Measurements from ENCODE around the gene NPM3. TPM values are rescaled to one million over a fixed set of nuclear protein-coding genes. Genes with fewer than 3 reads are reported as not detected.

NPM3 gene
- total RNA-seq (2021) = 223 to 260 TPM (median 229 TPM) in 3 replicates
- Bru-seq, nascent RNA = percentile 88 among the genes with signal in this experiment
- long read RNA-seq, experiment 1, partial matches to known transcripts = 2 of 8 reads
- long read RNA-seq, experiment 1, other reads (novel, unspliced or antisense) = 2 of 8 reads
- long read RNA-seq, experiment 2, transcript NPM3-204 (5 exons, 755 nt) = minor isoform, 11 of 307 reads
- long read RNA-seq, experiment 2, transcript NPM3-201 (6 exons, 877 nt) = major isoform, 234 of 307 reads
- long read RNA-seq, experiment 2, partial matches to known transcripts = 46 of 307 reads
- long read RNA-seq, experiment 2, other reads (novel, unspliced or antisense) = 16 of 307 reads
- long read RNA-seq, experiment 3, transcript NPM3-201 (6 exons, 877 nt) = major isoform, 187 of 211 reads
- long read RNA-seq, experiment 3, partial matches to known transcripts = 15 of 211 reads
- long read RNA-seq, experiment 3, other reads (novel, unspliced or antisense) = 8 of 211 reads

GRCh38 chr10:101782811-101783735 lies at the start of gene NPM3:
TSS of gene NPM3 (minus strand) at chr10:101783446. CDS start at chr10:101783390, 56 bp downstream.
- ChIA-PET POLR2A (interaction anchor here (0.9 to 3.0 kb wide), 4 partner anchors 10 to 180 kb away, joined by 3 to 14 read pairs (median 4); partner anchors contain the start of gene OGA), CTCF (interaction anchor here (0.6 to 11.0 kb wide), 19 partner anchors 9 to 742 kb away, joined by 3 to 370 read pairs (median 6); partner anchors contain the start of genes KCNIP2 and OGA)
- TF ChIP-seq PRRX2 (CRISPR knock-in tag; IDR thresholded peaks at IDR 0.05) (0 out of 2 replicates have a peak, but pooled peaks have one; percentile 65), USF1 (CRISPR knock-in tag; IDR thresholded peaks at IDR 0.05) (0 out of 2 replicates have a peak, but pooled peaks have one; percentile 25), CREB1 (CRISPR knock-in tag; IDR thresholded peaks at IDR 0.05) (peak; percentile 83; the same call in 1 of the 2 replicates), EMX1 (CRISPR knock-in tag; IDR thresholded peaks at IDR 0.05) (peak; percentile 38), ZNF121 (CRISPR knock-in tag; IDR thresholded peaks at IDR 0.05) (no peak), FOXK1 (CRISPR knock-in tag; IDR thresholded peaks at IDR 0.05) (peak; percentile 72), SP1 (CRISPR knock-in tag; conservative IDR thresholded peaks at IDR 0.05) (peak; percentile 99), CREM (CRISPR knock-in tag; IDR thresholded peaks at IDR 0.05) (peak; percentile 76; the same call in 1 of the 2 replicates), ZNF138 (CRISPR knock-in tag; conservative IDR thresholded peaks at IDR 0.05) (0 out of 2 replicates have a peak, but pooled peaks have one; percentile 9), E2F5 (CRISPR knock-in tag; IDR thresholded peaks at IDR 0.05) (0 out of 2 replicates have a peak, but pooled peaks have one; percentile 28), MAX (CRISPR knock-in tag; IDR thresholded peaks at IDR 0.05) (peak; percentile 50; the same call in 1 of the 2 replicates), RORB (CRISPR knock-in tag; IDR thresholded peaks at IDR 0.05) (peak; percentile 25; the same call in 1 of the 2 replicates)
- TF ChIP-seq, protein P1, sequence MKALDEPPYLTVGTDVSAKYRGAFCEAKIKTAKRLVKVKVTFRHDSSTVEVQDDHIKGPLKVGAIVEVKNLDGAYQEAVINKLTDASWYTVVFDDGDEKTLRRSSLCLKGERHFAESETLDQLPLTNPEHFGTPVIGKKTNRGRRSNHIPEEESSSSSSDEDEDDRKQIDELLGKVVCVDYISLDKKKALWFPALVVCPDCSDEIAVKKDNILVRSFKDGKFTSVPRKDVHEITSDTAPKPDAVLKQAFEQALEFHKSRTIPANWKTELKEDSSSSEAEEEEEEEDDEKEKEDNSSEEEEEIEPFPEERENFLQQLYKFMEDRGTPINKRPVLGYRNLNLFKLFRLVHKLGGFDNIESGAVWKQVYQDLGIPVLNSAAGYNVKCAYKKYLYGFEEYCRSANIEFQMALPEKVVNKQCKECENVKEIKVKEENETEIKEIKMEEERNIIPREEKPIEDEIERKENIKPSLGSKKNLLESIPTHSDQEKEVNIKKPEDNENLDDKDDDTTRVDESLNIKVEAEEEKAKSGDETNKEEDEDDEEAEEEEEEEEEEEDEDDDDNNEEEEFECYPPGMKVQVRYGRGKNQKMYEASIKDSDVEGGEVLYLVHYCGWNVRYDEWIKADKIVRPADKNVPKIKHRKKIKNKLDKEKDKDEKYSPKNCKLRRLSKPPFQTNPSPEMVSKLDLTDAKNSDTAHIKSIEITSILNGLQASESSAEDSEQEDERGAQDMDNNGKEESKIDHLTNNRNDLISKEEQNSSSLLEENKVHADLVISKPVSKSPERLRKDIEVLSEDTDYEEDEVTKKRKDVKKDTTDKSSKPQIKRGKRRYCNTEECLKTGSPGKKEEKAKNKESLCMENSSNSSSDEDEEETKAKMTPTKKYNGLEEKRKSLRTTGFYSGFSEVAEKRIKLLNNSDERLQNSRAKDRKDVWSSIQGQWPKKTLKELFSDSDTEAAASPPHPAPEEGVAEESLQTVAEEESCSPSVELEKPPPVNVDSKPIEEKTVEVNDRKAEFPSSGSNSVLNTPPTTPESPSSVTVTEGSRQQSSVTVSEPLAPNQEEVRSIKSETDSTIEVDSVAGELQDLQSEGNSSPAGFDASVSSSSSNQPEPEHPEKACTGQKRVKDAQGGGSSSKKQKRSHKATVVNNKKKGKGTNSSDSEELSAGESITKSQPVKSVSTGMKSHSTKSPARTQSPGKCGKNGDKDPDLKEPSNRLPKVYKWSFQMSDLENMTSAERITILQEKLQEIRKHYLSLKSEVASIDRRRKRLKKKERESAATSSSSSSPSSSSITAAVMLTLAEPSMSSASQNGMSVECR (CRISPR knock-in tag; IDR thresholded peaks at IDR 0.05; ENCODE audit: borderline replicate concordance) = no peak
- TF ChIP-seq, protein P2, sequence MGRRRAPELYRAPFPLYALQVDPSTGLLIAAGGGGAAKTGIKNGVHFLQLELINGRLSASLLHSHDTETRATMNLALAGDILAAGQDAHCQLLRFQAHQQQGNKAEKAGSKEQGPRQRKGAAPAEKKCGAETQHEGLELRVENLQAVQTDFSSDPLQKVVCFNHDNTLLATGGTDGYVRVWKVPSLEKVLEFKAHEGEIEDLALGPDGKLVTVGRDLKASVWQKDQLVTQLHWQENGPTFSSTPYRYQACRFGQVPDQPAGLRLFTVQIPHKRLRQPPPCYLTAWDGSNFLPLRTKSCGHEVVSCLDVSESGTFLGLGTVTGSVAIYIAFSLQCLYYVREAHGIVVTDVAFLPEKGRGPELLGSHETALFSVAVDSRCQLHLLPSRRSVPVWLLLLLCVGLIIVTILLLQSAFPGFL (CRISPR knock-in tag; IDR thresholded peaks at IDR 0.05; ENCODE audit: borderline replicate concordance) = no peak
- TF ChIP-seq, protein P3, sequence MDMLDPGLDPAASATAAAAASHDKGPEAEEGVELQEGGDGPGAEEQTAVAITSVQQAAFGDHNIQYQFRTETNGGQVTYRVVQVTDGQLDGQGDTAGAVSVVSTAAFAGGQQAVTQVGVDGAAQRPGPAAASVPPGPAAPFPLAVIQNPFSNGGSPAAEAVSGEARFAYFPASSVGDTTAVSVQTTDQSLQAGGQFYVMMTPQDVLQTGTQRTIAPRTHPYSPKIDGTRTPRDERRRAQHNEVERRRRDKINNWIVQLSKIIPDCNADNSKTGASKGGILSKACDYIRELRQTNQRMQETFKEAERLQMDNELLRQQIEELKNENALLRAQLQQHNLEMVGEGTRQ (CRISPR knock-in tag; IDR thresholded peaks at IDR 0.05) = peak; percentile 48
- Mint-ChIP-seq H3K4me1 (peaks cover 47% of the 10 kb centered on the region), H3K36me3 (peaks cover 20% of the 10 kb centered on the region), H3K27me3 (ENCODE audit: low read depth) (peaks cover 11% of the 10 kb centered on the region), H3K27ac (peak within 1 kb of the TSS; percentile 92), H3K4me3 (peak within 1 kb of the TSS; percentile 100), H3K9me3 (no peaks in the 10 kb centered on the region)
- DNase-seq (ENCODE audit: low spot score) (peak; percentile 93), ATAC-seq (peak; percentile 40)
